SK-N-SH (cell line): ENCODE data around the gene MUSTN1. TPM values are rescaled to one million over a fixed set of nuclear protein-coding genes. Genes with fewer than 3 reads are reported as not detected.

ENCODE experiments used
- CTCF ChIA-PET: fragments of 300-600, 350-600 bp; formaldehyde crosslinking; extraction: SDS; loops from one replicate; lab custom pipeline; 2021; lab: Yijun Ruan, JAX
- POLR2A ChIA-PET: fragments of 350-600 bp; sonication (Branson Sonifier 250); formaldehyde crosslinking; extraction: SDS; loops from one replicate; lab custom pipeline; 2020; ENCODE audit warnings: antibody characterized with exemption, inconsistent platforms; lab: Yijun Ruan, JAX
- DNase-seq: peaks from one replicate; pipeline ENCODE4 v3.0.0; 2012
- H2AFZ ChIP-seq: fragments of 200-600 bp; sonication (generic); 2 replicates; pipeline ENCODE4 v1.8.1; 2016; ENCODE audit warnings: antibody characterized with exemption, mild to moderate bottlenecking, low read depth
- H3F3A ChIP-seq: fragments of 200-600 bp; sonication (generic); replicated peaks from 2 replicates; pipeline ENCODE3; 2016; ENCODE audit warnings: antibody characterized with exemption, mild to moderate bottlenecking; ENCODE audit not compliant: insufficient read depth
- H3K27ac ChIP-seq, 2 experiments: fragments of 200-500 bp in 1 of 2; fragments of 200-600 bp in 1 of 2; sonication (Bioruptor generic) in 1 of 2; sonication (generic), shearing (Covaris generic) in 1 of 2; 2 replicates each; pipeline versions ENCODE4 v1.5.1 to v1.6.1; 2014 to 2016; ENCODE audit warnings: low read depth in 2 of 2, inconsistent platforms in 1 of 2, low read length in 1 of 2, mild to moderate bottlenecking in 1 of 2, mixed read lengths in 1 of 2
- H3K27me3 ChIP-seq: fragments of 200-600 bp; sonication (generic), shearing (Covaris generic); 2 replicates; pipeline ENCODE4 v1.6.1; 2016; ENCODE audit warnings: mixed run types; ENCODE audit not compliant: insufficient read depth
- H3K36me3 ChIP-seq, 2 experiments: fragments of 200-500 bp in 1 of 2; fragments of 200-600 bp in 1 of 2; sonication (Bioruptor generic) in 1 of 2; sonication (generic) in 1 of 2; replicated peaks in 1 of 2; 2 replicates each; pipeline versions ENCODE3 to v1.5.1; 2014 to 2016; ENCODE audit warnings: low read length in 1 of 2, mild to moderate bottlenecking in 1 of 2; ENCODE audit not compliant: insufficient read depth in 2 of 2, control insufficient read depth in 1 of 2
- H3K4me1 ChIP-seq, 2 experiments: fragments of 200-500 bp in 1 of 2; fragments of 200-600 bp in 1 of 2; sonication (Bioruptor generic) in 1 of 2; sonication (generic), shearing (Covaris generic) in 1 of 2; 2 replicates each; pipeline versions ENCODE4 v1.5.1 to v1.6.1; 2014 to 2016; ENCODE audit warnings: low read depth in 1 of 2, low read length in 1 of 2, mixed run types in 1 of 2; ENCODE audit not compliant: insufficient read depth in 2 of 2, control insufficient read depth in 1 of 2
- H3K4me2 ChIP-seq: fragments of 200-600 bp; sonication (generic), shearing (Covaris generic); 2 replicates; pipeline ENCODE4 v1.6.1; 2017; ENCODE audit warnings: mixed run types
- H3K4me3 ChIP-seq, 2 experiments: fragments of 200-500 bp in 1 of 2; fragments of 200-600 bp in 1 of 2; sonication (Bioruptor generic) in 1 of 2; sonication (generic), shearing (Covaris generic) in 1 of 2; 2 replicates each; pipeline versions ENCODE4 v1.5.1 to v1.8.1; 2014 to 2016; ENCODE audit warnings: low read depth in 2 of 2, inconsistent platforms in 1 of 2, low read length in 1 of 2, mild to moderate bottlenecking in 1 of 2, mixed read lengths in 1 of 2, moderate library complexity in 1 of 2
- H3K79me2 ChIP-seq: fragments of 200-600 bp; sonication (generic); 2 replicates; pipeline ENCODE4 v1.8.1; 2017; ENCODE audit warnings: mild to moderate bottlenecking; ENCODE audit not compliant: insufficient read depth
- H3K9ac ChIP-seq: fragments of 200-600 bp; sonication (generic); 2 replicates; pipeline ENCODE4 v1.6.1; 2017; ENCODE audit warnings: mixed run types
- H3K9me2 ChIP-seq: fragments of 200-600 bp; sonication (generic); 2 replicates; pipeline ENCODE4 v1.6.1; 2017; ENCODE audit warnings: mixed run types
- H3K9me3 ChIP-seq: fragments of 200-600 bp; sonication (generic); 2 replicates; pipeline ENCODE4 v1.6.1; 2017; ENCODE audit warnings: mixed run types, mild to moderate bottlenecking, moderate library complexity
- H4K20me1 ChIP-seq: fragments of 200-600 bp; sonication (generic); 2 replicates; pipeline ENCODE4 v1.6.1; 2017; ENCODE audit warnings: mild to moderate bottlenecking, mixed run types; ENCODE audit not compliant: insufficient read depth
- CTCF ChIP-seq: fragments of 200-600 bp; sonication (generic); IDR thresholded peaks from 2 replicates; pipeline ENCODE4 v1.6.1; 2017; ENCODE audit warnings: antibody characterized with exemption, mild to moderate bottlenecking, moderate library complexity
- EP300 ChIP-seq, 2 experiments: IDR thresholded peaks; 2 replicates each; pipeline versions ENCODE4 v1.4.0 to v1.6.1; 2012; ENCODE audit warnings: borderline replicate concordance in 1 of 2, low read depth in 1 of 2, low read length in 1 of 2
- GABPA ChIP-seq: IDR thresholded peaks from 2 replicates; pipeline ENCODE4 v1.4.0; 2012; ENCODE audit warnings: low read depth, mild to moderate bottlenecking
- IRF3 ChIP-seq: fragments of 150-350 bp; IDR thresholded peaks from 2 replicates; pipeline ENCODE4 v1.6.1; 2016; ENCODE audit warnings: mild to moderate bottlenecking, low read depth, low read length
- MEF2A ChIP-seq: IDR thresholded peaks from 2 replicates; pipeline ENCODE4 v1.4.0; 2012; ENCODE audit warnings: low read depth, borderline replicate concordance
- PBX3 ChIP-seq: IDR thresholded peaks from 2 replicates; pipeline ENCODE4; 2012
- REST ChIP-seq: IDR thresholded peaks from 2 replicates; pipeline ENCODE4 v1.6.1; 2012; ENCODE audit warnings: mild to moderate bottlenecking, low read depth, low read length, moderate library complexity
- RFX5 ChIP-seq: IDR thresholded peaks from 2 replicates; pipeline ENCODE4 v1.6.1; 2012; ENCODE audit warnings: mild to moderate bottlenecking, improper control_type of control experiment, low read length
- RXRA ChIP-seq: IDR thresholded peaks from 2 replicates; pipeline ENCODE4 v1.4.0; 2012; ENCODE audit warnings: low read depth, mild to moderate bottlenecking, borderline replicate concordance
- SIN3A ChIP-seq: IDR thresholded peaks from 2 replicates; pipeline ENCODE4 v1.6.1; 2012; ENCODE audit warnings: low read depth, mild to moderate bottlenecking, low read length, moderate library complexity, borderline replicate concordance
- TCF12 ChIP-seq: IDR thresholded peaks from 2 replicates; pipeline ENCODE4 v1.4.0; 2012
- TEAD4 ChIP-seq: IDR thresholded peaks from 2 replicates; pipeline ENCODE4 v1.4.0; 2012; ENCODE audit warnings: mild to moderate bottlenecking, borderline replicate concordance; ENCODE audit not compliant: insufficient read depth
- USF1 ChIP-seq: IDR thresholded peaks from 2 replicates; pipeline ENCODE4 v1.4.0; 2012; ENCODE audit warnings: low read depth, borderline replicate concordance
- USF2 ChIP-seq: fragments of 150-350 bp; IDR thresholded peaks from 2 replicates; pipeline ENCODE4 v1.6.1; 2017; ENCODE audit warnings: antibody characterized with exemption, low read length, low read depth, borderline replicate concordance
- YY1 ChIP-seq: IDR thresholded peaks from 2 replicates; pipeline ENCODE4 v1.4.0; 2012; ENCODE audit warnings: low read depth, mild to moderate bottlenecking
- ZBTB33 ChIP-seq: IDR thresholded peaks from 2 replicates; pipeline ENCODE4 v1.4.0; 2012; ENCODE audit warnings: low read depth, borderline replicate concordance
- WGBS: methylation state at CpG from one replicate; pipeline ENCODE4 v1.1.6; 2017; ENCODE audit warnings: low lambda C conversion rate; 5-methylcytosine and 5-hydroxymethylcytosine counted together
- polyA plus RNA-seq, 3 experiments: library from polyadenylated mRNA; depleted of rRNA; stranded (reverse); fragments of >200 nt; gene quantifications; 2 replicates each; pipeline ENCODE4 v1.2.3, GENCODE V29; 2012

Gene MUSTN1
- polyA plus RNA-seq, 1 of the 3 experiments (the other 2 are of a cell fraction), result 0.54 TPM

GRCh38 chr3:52824037-52824436 is 10.8 kb downstream of the MUSTN1 start:
- POLR2A ChIA-PET, result no interaction called here
- H3K4me3 ChIP-seq, result no peak overlapping the region
- H4K20me1 ChIP-seq, result no peaks in the 10 kb centered on the region
- 82% methylated on average over 7 of the region's 10 CpGs for WGBS
- no peaks in the 10 kb centered on the region for H3K9me3 ChIP-seq
- TF ChIP-seq ZBTB33 (no peak), SIN3A (no peak), REST (no peak), GABPA (no peak), TEAD4 (no peak), USF2 (no peak), IRF3 (no peak), PBX3 (no peak), CTCF (no peak), MEF2A (no peak), RFX5 (no peak), USF1 (no peak), EP300 (IDR thresholded peaks at IDR 0.05; ENCODE audit: borderline replicate concordance in 1 of 2, low read depth in 1 of 2, low read length in 1 of 2) (no peak), TCF12 (no peak), YY1 (no peak), RXRA (no peak)
- peaks cover 0 to 10% of the 10 kb centered on the region in 2 experiments; a peak in 1 of 4 replicates for H3K4me1 ChIP-seq
- no peak overlapping the region for H3K9ac ChIP-seq
- no peaks in the 10 kb centered on the region for H3K9me2 ChIP-seq
- no peak for DNase-seq
- H3K36me3 ChIP-seq, result no peaks in the 10 kb centered on the region
- H3K79me2 ChIP-seq, result no peaks in the 10 kb centered on the region
- CTCF ChIA-PET, result no interaction called here
- H3K27me3 ChIP-seq, result no peaks in the 10 kb centered on the region
- H3K27ac ChIP-seq, result no peak overlapping the region
- H3F3A ChIP-seq, result no peaks in the 10 kb centered on the region
- H3K4me2 ChIP-seq, result no peak overlapping the region
- H2AFZ ChIP-seq, result no peak overlapping the region
